ENCODE data around the gene POLE. TPM values are rescaled to one million over a fixed set of nuclear protein-coding genes. Genes with fewer than 3 reads are reported as not detected.

POLE gene
- total and polyA plus RNA-seq, 4 donors = 7.6 to 39.2 (median 19.7) TPM

- DNase-seq (ENCODE audit: low spot score) = no peak
- no peaks in the 10 kb centered on the region for H3K4me1 ChIP-seq (ENCODE audit: control insufficient read depth in 4 of 4, insufficient read depth in 4 of 4, low read length in 3 of 4)
- peaks cover 11 to 60% (median 38%) of the 10 kb centered on the region in 4 donors for H3K36me3 ChIP-seq (ENCODE audit: control insufficient read depth in 4 of 4, insufficient read depth in 3 of 4, low read depth in 1 of 4, low read length in 3 of 4)
- H3K9me3 ChIP-seq (ENCODE audit: control insufficient read depth in 4 of 4, low read length in 3 of 4) = no peaks in the 10 kb centered on the region
- WGBS = 96% methylated on average over 27 of the region's 27 CpGs
- H3K27ac ChIP-seq (ENCODE audit: low read depth in 1 of 2, low read length in 2 of 2) = no peak overlapping the region
- TF ChIP-seq FOXA1 (IDR thresholded peaks at IDR 0.05) = no peak
- H3K27me3 ChIP-seq (ENCODE audit: control insufficient read depth in 4 of 4, insufficient read depth in 4 of 4, low read length in 3 of 4) = no peaks in the 10 kb centered on the region
- no peak overlapping the region for H3K4me3 ChIP-seq (ENCODE audit: low read depth in 1 of 3, low read length in 3 of 3)
- no peak overlapping the region for H3K9ac ChIP-seq (ENCODE audit: low read depth in 1 of 2, low read length in 2 of 2)
Observed at GRCh38 chr12:132649226-132649945, 37.8 kb downstream of the POLE start.

- Histone ChIP-seq H3K4me1 (ENCODE audit: control insufficient read depth in 4 of 4, insufficient read depth in 4 of 4, low read length in 3 of 4) (no peaks in the 10 kb centered on the region), H3K36me3 (ENCODE audit: control insufficient read depth in 4 of 4, insufficient read depth in 3 of 4, low read depth in 1 of 4, low read length in 3 of 4) (peaks cover 13 to 57% (median 37%) of the 10 kb centered on the region in 4 donors), H3K27ac (ENCODE audit: low read depth in 1 of 2, low read length in 2 of 2) (no peak overlapping the region), H3K9me3 (ENCODE audit: control insufficient read depth in 4 of 4, low read length in 3 of 4) (no peaks in the 10 kb centered on the region), H3K4me3 (ENCODE audit: low read depth in 1 of 3, low read length in 3 of 3) (no peak overlapping the region), H3K9ac (ENCODE audit: low read depth in 1 of 2, low read length in 2 of 2) (no peak overlapping the region), H3K27me3 (ENCODE audit: control insufficient read depth in 4 of 4, insufficient read depth in 4 of 4, low read length in 3 of 4) (no peaks in the 10 kb centered on the region)
- DNase-seq (ENCODE audit: low spot score) = no peak
- TF ChIP-seq HNF4A (conservative IDR thresholded peaks at IDR 0.05) (no peak), HNF4G (IDR thresholded peaks at IDR 0.05) (no peak), RXRA (IDR thresholded peaks at IDR 0.05) (no peak), MAX (IDR thresholded peaks at IDR 0.05) (no peak), JUND (IDR thresholded peaks at IDR 0.05) (no peak), SP1 (IDR thresholded peaks at IDR 0.05) (no peak), YY1 (IDR thresholded peaks at IDR 0.05) (no peak), FOXA2 (IDR thresholded peaks at IDR 0.05) (no peak), GABPA (IDR thresholded peaks at IDR 0.05 in 1 of 2, conservative IDR thresholded peaks at IDR 0.05 in 1 of 2) (no peak), REST (IDR thresholded peaks at IDR 0.05) (no peak), FOXA1 (IDR thresholded peaks at IDR 0.05) (no peak), ATF3 (IDR thresholded peaks at IDR 0.05) (no peak)
- 96% methylated on average over 24 of the region's 24 CpGs for WGBS
Observed at GRCh38 chr12:132648616-132649225, 38.4 kb downstream of the POLE start.

- DNase-seq (ENCODE audit: low spot score) = no peak
- Histone ChIP-seq H3K9me3 (ENCODE audit: control insufficient read depth in 4 of 4, low read length in 3 of 4) (no peaks in the 10 kb centered on the region), H3K36me3 (ENCODE audit: control insufficient read depth in 4 of 4, insufficient read depth in 3 of 4, low read depth in 1 of 4, low read length in 3 of 4) (peaks cover 11 to 59% (median 34%) of the 10 kb centered on the region in 4 donors), H3K9ac (ENCODE audit: low read depth in 1 of 2, low read length in 2 of 2) (no peak overlapping the region), H3K27ac (ENCODE audit: low read depth in 1 of 2, low read length in 2 of 2) (no peak overlapping the region), H3K4me3 (ENCODE audit: low read depth in 1 of 3, low read length in 3 of 3) (no peak overlapping the region), H3K27me3 (ENCODE audit: control insufficient read depth in 4 of 4, insufficient read depth in 4 of 4, low read length in 3 of 4) (no peaks in the 10 kb centered on the region), H3K4me1 (ENCODE audit: control insufficient read depth in 4 of 4, insufficient read depth in 4 of 4, low read length in 3 of 4) (no peaks in the 10 kb centered on the region)
- WGBS = 96% methylated on average over 10 of the region's 10 CpGs
- no peak for TF ChIP-seq TAF1 (conservative IDR thresholded peaks at IDR 0.05)
Observed at GRCh38 chr12:132647858-132648257, 39.3 kb downstream of the POLE start.
